NOMO-1 (cell line): Measurements from ENCODE around the gene DIS3L2.
"Not testable (repeated sequence)": the region's sequence is repeated elsewhere in the genome, so short reads cannot be mapped to it uniquely, and the experiment has no call there.

Experiments
- DNase-seq, 2 experiments: peaks; one replicate each; lab custom pipeline; 2025; ENCODE audit not compliant: unreplicated experiment in 2 of 2; lab: John Stamatoyannopoulos, UW

Gene DIS3L2

GRCh38 chr2:232363064-232363783, 401.7 kb downstream of the DIS3L2 start:
- not testable (repeated sequence) for DNase-seq

DNA sequence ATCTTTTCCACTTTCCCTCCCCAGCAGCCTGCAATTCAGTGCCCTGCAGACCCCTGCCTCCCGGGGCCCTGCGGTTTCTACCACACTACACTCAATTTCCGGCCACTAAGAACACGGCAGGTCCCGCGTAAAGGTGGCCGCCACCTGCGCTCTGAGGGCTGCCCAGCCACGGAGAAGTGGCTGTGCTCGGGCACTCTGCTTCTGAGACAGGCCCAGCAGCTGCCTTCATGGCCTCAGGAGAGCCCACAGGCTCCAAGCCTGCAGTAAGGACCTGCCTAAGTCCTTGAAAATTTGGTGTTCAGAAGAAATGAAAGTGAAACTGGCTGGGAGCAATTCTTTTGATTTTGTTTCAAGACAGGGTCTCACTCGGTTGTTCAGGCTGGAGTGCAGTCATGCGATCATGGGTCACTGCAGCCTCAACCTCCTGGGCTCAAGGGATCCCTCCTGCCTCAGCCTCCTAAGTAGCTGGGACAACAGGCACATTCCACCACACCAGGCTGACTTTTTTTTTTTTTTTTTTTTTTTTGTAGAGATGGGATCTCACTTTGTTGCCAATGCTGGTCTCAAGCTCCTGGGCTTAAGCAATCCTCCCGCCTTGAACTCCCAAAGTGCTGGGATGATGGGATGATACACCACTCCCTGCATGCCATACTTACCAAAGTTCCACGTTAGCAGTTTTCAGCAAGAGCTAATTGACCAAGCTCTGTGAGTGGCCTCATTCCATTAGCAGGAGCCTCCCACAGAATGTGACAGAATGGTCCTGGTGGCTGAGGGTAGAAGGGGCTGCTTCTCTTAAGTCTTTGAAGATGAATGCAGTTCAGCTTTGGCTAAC, 402.5 kb downstream of the DIS3L2 start:
- DNase-seq, result no peak

- DNase-seq, result not testable (repeated sequence)
Observed at GRCh38 chr2:232364806-232365594, 403.5 kb downstream of the DIS3L2 start.

- DNase-seq, result no peak
Observed at GRCh38 chr2:232365621-232366321, 404.3 kb downstream of the DIS3L2 start.

DNA sequence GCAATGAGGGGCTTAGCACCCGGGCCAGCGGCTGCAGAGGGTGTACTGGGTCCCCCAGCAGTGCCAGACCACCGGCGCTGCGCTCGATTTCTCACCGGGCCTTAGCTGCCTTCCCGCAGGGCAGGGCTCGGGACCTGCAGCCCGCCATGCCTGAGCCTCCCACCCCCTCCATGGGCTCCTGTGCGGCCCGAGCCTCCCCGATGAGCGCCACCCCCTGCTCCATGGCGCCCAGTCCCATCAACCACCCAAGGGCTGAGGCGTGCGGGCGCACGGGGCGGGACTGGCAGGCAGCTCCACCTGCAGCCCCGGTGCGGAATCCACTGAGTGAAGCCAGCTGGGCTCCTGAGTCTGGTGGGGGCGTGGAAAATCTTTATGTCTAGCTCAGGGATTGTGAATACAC, 404.9 kb downstream of the DIS3L2 start:
- not testable (repeated sequence) for DNase-seq

DNA sequence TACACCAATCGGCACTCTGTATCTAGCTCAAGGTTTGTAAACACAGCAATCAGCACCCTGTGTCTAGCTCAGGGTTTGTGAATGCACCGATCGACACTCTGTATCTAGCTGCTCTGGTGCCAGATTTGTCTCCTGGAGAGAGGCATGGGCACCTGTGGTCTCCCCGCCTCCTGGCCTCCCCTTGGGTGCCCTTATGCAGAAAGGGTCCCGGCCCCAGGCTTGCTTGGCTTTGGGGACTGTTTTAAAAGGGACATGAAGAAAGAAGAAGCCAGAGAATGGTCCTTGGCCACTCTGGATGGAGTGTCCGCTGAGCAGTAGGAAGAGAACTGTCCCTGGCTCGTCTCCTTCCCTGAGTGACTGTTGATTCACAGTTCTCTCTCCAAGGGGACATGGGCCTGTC, 405.5 kb downstream of the DIS3L2 start:
- DNase-seq, result no peak

GRCh38 chr2:232367591-232368233, 406.2 kb downstream of the DIS3L2 start:
- no peak for DNase-seq

DNA sequence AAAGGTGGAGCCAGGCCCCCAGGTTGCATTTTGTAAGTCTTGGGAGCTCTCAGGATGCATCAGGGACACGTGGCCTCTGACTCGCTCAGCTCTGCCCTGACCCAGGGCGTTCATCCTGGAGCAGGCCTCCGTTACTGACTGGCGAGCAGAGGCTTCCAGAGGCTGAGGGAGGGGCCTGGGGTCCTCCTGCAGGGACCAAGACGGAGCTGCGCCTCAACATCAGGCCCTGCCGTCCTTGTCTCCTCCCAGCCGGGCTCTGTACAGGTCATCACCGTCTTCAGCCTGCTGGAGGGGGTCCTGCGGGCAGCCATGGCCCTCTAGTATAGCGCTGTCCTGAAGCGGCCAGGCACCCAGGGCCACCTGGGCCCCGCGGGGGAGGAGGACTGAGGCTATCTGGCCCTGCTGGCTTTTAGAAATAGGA, 406.8 kb downstream of the DIS3L2 start:
- DNase-seq, result no peak

GRCh38 chr2:232369126-232369951, 407.8 kb downstream of the DIS3L2 start:
- DNase-seq, result no peak

DNA sequence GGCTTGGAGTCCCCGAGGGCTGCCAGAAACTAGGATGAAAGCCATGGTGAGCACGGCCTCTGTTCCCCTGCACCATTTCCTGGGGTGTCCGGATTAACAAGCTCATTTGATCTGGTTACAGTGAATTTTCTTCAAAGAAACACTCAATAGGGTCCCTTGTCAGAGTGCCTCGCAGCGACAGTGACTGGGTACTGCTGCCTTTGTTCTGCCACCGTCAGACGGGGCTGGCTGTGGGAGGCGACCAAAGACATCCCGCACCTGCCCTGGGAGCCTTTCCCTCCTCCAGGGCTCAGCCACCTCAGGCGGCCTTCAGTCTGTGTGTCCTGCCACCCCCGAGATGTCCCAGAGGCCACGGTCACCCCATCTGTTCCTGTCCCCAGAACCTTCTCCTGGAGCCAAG, 408.5 kb downstream of the DIS3L2 start:
- DNase-seq, result not testable (repeated sequence)

- DNase-seq, result peak in 1 of 2 experiments; percentile 50
Observed at GRCh38 chr2:232372231-232373208, 411.0 kb downstream of the DIS3L2 start.

DNA sequence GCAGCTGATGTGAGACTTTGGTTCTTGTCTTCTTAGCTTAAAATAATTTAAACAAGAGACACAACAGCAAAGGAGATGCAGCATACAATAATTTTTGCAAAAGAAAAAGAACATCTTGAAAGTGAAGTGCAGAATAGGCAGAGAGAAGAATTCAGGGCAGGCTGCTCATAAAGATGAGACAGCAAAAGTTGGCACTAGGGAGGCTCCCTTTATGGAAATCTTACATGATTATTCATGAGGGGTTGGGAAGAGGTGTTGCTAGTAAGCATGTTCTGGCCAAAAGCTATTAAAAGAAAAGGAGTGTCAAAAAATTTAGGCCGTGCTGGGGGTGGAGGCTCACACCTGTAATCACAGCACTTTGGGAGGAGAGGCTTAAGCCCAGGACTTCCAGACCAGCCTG, 412.8 kb downstream of the DIS3L2 start:
- DNase-seq, result no peak

GRCh38 chr2:232375164-232375563, 413.7 kb downstream of the DIS3L2 start:
- no peak for DNase-seq

GRCh38 chr2:232376260-232376659, 414.7 kb downstream of the DIS3L2 start:
- no peak for DNase-seq

DNA sequence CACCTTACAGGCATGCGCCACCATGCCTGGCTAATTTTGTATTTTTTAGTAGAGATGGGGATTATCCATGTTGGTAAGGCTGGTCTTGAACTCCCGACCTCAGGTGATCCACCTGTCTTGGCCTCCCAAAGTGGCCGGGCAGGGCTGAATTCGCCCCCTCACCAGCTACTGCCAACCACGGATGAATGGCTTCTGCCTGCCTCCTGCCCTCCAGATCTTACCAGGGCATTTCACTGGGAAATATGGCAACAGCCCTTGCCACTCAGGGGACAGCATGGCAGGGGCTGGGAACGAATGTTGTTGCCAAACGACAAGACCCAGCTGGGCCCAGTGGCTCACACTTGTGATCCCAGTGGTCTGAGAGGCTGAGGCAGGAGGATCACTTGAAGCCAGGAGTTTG, 415.2 kb downstream of the DIS3L2 start:
- DNase-seq, result no peak

- no peak for DNase-seq
Observed at GRCh38 chr2:232377319-232377718, 415.8 kb downstream of the DIS3L2 start.

- no peak for DNase-seq
Observed at GRCh38 chr2:232377841-232378734, 416.6 kb downstream of the DIS3L2 start.
